GM23338 (cell line): Measurements from ENCODE around the gene MYO1A. TPM values are rescaled to one million over a fixed set of nuclear protein-coding genes. Genes with fewer than 3 reads are reported as not detected.

Source experiments
- ETS1 ChIP-seq: IDR thresholded peaks from 2 replicates; pipeline ENCODE4 v1.6.1; 2016; ENCODE audit warnings: antibody characterized with exemption
- EZH2 ChIP-seq: fragments of 200-600 bp; sonication (generic); IDR thresholded peaks from one replicate; pipeline ENCODE4 v1.8.0; 2017; ENCODE audit warnings: antibody characterized with exemption, mild to moderate bottlenecking, low read depth; ENCODE audit not compliant: unreplicated experiment
- EZH2phosphoT487 ChIP-seq: fragments of 200-600 bp; sonication (generic); IDR thresholded peaks from one replicate; pipeline ENCODE4 v1.8.1; 2018; ENCODE audit warnings: antibody characterized with exemption; ENCODE audit not compliant: unreplicated experiment
- JUNB ChIP-seq: IDR thresholded peaks from one replicate; pipeline ENCODE4 v1.6.1; 2016; ENCODE audit warnings: antibody characterized with exemption; ENCODE audit not compliant: unreplicated experiment
- NANOG ChIP-seq: IDR thresholded peaks from 2 replicates; pipeline ENCODE4 v1.6.1; 2016; ENCODE audit warnings: antibody characterized with exemption, borderline replicate concordance
- POLR2AphosphoS5 ChIP-seq: IDR thresholded peaks from 2 replicates; pipeline ENCODE4 v1.6.1; 2016; ENCODE audit warnings: antibody characterized with exemption, low read depth
- REST ChIP-seq: IDR thresholded peaks from one replicate; pipeline ENCODE4 v1.6.1; 2018; ENCODE audit warnings: antibody characterized with exemption; ENCODE audit not compliant: unreplicated experiment
- STAT1 ChIP-seq: IDR thresholded peaks from one replicate; pipeline ENCODE4 v1.6.1; 2016; ENCODE audit warnings: antibody characterized with exemption; ENCODE audit not compliant: unreplicated experiment
- ZNF114 ChIP-seq: fragments of 250-450 bp; sonication (Bioruptor Pico); IDR thresholded peaks from 2 replicates; pipeline ENCODE4 v1.5.0; 2020; ENCODE audit warnings: mild to moderate bottlenecking, moderate library complexity
- ZNF331 ChIP-seq: fragments of 250-450 bp; sonication (Bioruptor Pico); IDR thresholded peaks from 2 replicates; pipeline ENCODE4 v1.5.0; 2020; ENCODE audit warnings: low read depth, mild to moderate bottlenecking, moderate library complexity
- ZNF462 ChIP-seq: fragments of 250-450 bp; sonication (Bioruptor Pico); IDR thresholded peaks from 2 replicates; pipeline ENCODE4 v1.5.0; 2020; ENCODE audit warnings: mild to moderate bottlenecking, moderate library complexity
- polyA plus RNA-seq: library from polyadenylated mRNA; unstranded; fragments of >200 nt; fragmentation: Nextera tagmentation; extraction: Ambion mirVana; gene quantifications from 2 replicates; pipeline ENCODE4 v1.2.1, GENCODE V29; 2016
- total RNA-seq: library from RNA; depleted of rRNA; stranded (reverse); fragments of >200 nt; shearing (Covaris generic); gene quantifications from 2 replicates; pipeline ENCODE4 v1.2.3, GENCODE V29; 2014

MYO1A gene
- total and polyA plus RNA-seq, 2 experiments from 2014 or later = not detected

DNA sequence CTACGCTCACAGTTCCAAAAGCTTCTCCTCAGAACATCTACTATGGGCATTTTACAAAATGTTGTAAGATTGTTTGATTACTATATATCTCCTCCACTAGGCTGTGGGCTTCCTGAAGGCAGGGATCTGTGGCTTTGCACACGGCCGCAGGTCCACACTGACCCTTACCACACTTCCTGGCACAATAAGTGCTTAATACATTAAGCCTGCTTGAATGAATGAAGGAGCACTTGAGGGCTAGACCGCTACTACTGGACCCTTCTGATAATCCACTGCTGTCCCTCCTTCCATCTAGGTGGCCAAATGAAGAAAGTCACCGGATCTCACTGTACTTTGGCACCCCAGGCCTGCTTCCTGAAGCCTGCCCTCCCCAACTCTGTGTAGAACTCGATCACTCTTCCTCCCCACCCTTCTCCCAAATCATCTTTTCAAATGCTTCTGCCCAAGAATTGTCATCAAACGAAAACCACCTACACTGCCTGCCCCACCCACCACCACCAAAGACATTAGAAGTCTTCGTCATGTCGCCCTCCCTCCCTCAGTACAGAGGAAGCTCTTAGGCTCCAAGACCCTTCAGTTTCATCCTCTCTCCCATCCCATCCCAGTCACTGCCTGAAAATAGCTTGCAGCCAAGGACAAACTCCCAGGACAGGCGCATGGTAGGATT, 43.0 kb downstream of the MYO1A start (continued):
- no peak for TF ChIP-seq ZNF462
- TF ChIP-seq JUNB = no peak
- TF ChIP-seq ZNF331 (CRISPR knock-in tag) = no peak
- TF ChIP-seq ZNF114 (CRISPR knock-in tag) = no peak
- TF ChIP-seq ETS1 = no peak
- no peak for TF ChIP-seq STAT1
- TF ChIP-seq EZH2 = no peak
- no peak for TF ChIP-seq EZH2phosphoT487
- no peak for TF ChIP-seq REST
- TF ChIP-seq POLR2AphosphoS5 = no peak
- TF ChIP-seq NANOG = no peak
